GM23338 (cell line): ENCODE data around the gene SLC29A4. TPM values are rescaled to one million over a fixed set of nuclear protein-coding genes. Genes with fewer than 3 reads are reported as not detected.

Source experiments
- ATAC-seq: fragments of 200-7000 bp; cut with Tn5 transposase; 3 replicates; pipeline ENCODE4 v1.9.1; 2020
- DNase-seq: peaks from one replicate; pipeline ENCODE4 v3.0.0-alpha.2; 2015; ENCODE audit warnings: low spot score
- H2AFZ ChIP-seq: fragments of 200-600 bp; sonication (generic); 2 replicates; pipeline ENCODE4 v1.8.0; 2016; ENCODE audit warnings: antibody characterized with exemption, mild to moderate bottlenecking, moderate library complexity
- H3F3A ChIP-seq: fragments of 200-600 bp; sonication (generic); replicated peaks from 2 replicates; pipeline ENCODE4 v1.8.0; 2017; ENCODE audit warnings: antibody characterized with exemption, mixed run types, low read depth
- H3K27ac ChIP-seq: fragments of 200-600 bp; sonication (generic); 2 replicates; pipeline ENCODE4 v1.6.1; 2016; ENCODE audit warnings: low read depth
- H3K27me3 ChIP-seq: fragments of 200-600 bp; sonication (generic); 2 replicates; pipeline ENCODE4 v1.8.0; 2016; ENCODE audit warnings: mild to moderate bottlenecking, mixed run types, moderate library complexity; ENCODE audit not compliant: insufficient read depth
- H3K36me3 ChIP-seq: fragments of 200-600 bp; sonication (generic); 2 replicates; pipeline ENCODE4 v1.8.0; 2016; ENCODE audit warnings: mild to moderate bottlenecking; ENCODE audit not compliant: insufficient read depth
- H3K4me1 ChIP-seq: fragments of 200-600 bp; sonication (generic); 2 replicates; pipeline ENCODE4 v1.8.0; 2016; ENCODE audit warnings: mild to moderate bottlenecking, moderate library complexity; ENCODE audit not compliant: insufficient read depth
- H3K4me2 ChIP-seq: fragments of 200-600 bp; sonication (generic); 2 replicates; pipeline ENCODE4 v1.7.1; 2017; ENCODE audit warnings: mixed run types
- H3K4me3 ChIP-seq: fragments of 200-600 bp; sonication (generic); 2 replicates; pipeline ENCODE4 v1.6.1; 2016; ENCODE audit warnings: mixed run types
- H3K79me2 ChIP-seq: fragments of 200-600 bp; sonication (generic); replicated peaks from 2 replicates; pipeline ENCODE4 v1.8.0; 2017; ENCODE audit warnings: mild to moderate bottlenecking; ENCODE audit not compliant: insufficient read depth
- H3K9me2 ChIP-seq: fragments of 200-600 bp; sonication (generic); 2 replicates; pipeline ENCODE4 v1.8.0; 2017; ENCODE audit not compliant: insufficient read depth
- H4K20me1 ChIP-seq: fragments of 200-600 bp; sonication (generic); replicated peaks from 2 replicates; pipeline ENCODE4 v1.8.0; 2017; ENCODE audit warnings: mild to moderate bottlenecking; ENCODE audit not compliant: insufficient read depth
- H3K27ac Mint-ChIP-seq: 2 replicates; pipeline ENCODE4 v1.8.0; 2020; ENCODE audit warnings: inconsistent platforms, mild to moderate bottlenecking, moderate library complexity, mixed read lengths
- H3K27me3 Mint-ChIP-seq: 3 replicates; pipeline ENCODE4 v1.8.0; 2022; ENCODE audit warnings: low read depth, mild to moderate bottlenecking, moderate library complexity, mixed read lengths, inconsistent platforms; ENCODE audit not compliant: insufficient read depth, poor library complexity
- H3K36me3 Mint-ChIP-seq: 3 replicates; pipeline ENCODE4 v1.8.0; 2021; ENCODE audit warnings: low read depth, mild to moderate bottlenecking, inconsistent platforms, moderate library complexity, mixed read lengths
- H3K4me1 Mint-ChIP-seq: 3 replicates; pipeline ENCODE4 v1.8.0; 2020; ENCODE audit warnings: mild to moderate bottlenecking, inconsistent platforms, mixed read lengths
- H3K4me3 Mint-ChIP-seq: 3 replicates; pipeline ENCODE4 v1.8.0; 2021; ENCODE audit warnings: moderate library complexity, mild to moderate bottlenecking, inconsistent platforms, mixed read lengths
- H3K9me3 Mint-ChIP-seq: 3 replicates; pipeline ENCODE4 v1.8.0; 2020; ENCODE audit warnings: moderate library complexity, mild to moderate bottlenecking, inconsistent platforms, mixed read lengths
- CREB1 ChIP-seq: fragments of 250-450 bp; sonication (Bioruptor Pico); IDR thresholded peaks from 2 replicates; pipeline ENCODE4 v1.5.0; 2020; ENCODE audit warnings: low read depth, mild to moderate bottlenecking, moderate library complexity
- EZH2 ChIP-seq: fragments of 200-600 bp; sonication (generic); IDR thresholded peaks from one replicate; pipeline ENCODE4 v1.8.0; 2017; ENCODE audit warnings: antibody characterized with exemption, mild to moderate bottlenecking, low read depth; ENCODE audit not compliant: unreplicated experiment
- JUNB ChIP-seq: IDR thresholded peaks from one replicate; pipeline ENCODE4 v1.6.1; 2016; ENCODE audit warnings: antibody characterized with exemption; ENCODE audit not compliant: unreplicated experiment
- NANOG ChIP-seq: IDR thresholded peaks from 2 replicates; pipeline ENCODE4 v1.6.1; 2016; ENCODE audit warnings: antibody characterized with exemption, borderline replicate concordance
- POLR2AphosphoS5 ChIP-seq: IDR thresholded peaks from 2 replicates; pipeline ENCODE4 v1.6.1; 2016; ENCODE audit warnings: antibody characterized with exemption, low read depth
- STAT1 ChIP-seq: IDR thresholded peaks from one replicate; pipeline ENCODE4 v1.6.1; 2016; ENCODE audit warnings: antibody characterized with exemption; ENCODE audit not compliant: unreplicated experiment
- ZNF114 ChIP-seq: fragments of 250-450 bp; sonication (Bioruptor Pico); IDR thresholded peaks from 2 replicates; pipeline ENCODE4 v1.5.0; 2020; ENCODE audit warnings: mild to moderate bottlenecking, moderate library complexity
- ZNF331 ChIP-seq: fragments of 250-450 bp; sonication (Bioruptor Pico); IDR thresholded peaks from 2 replicates; pipeline ENCODE4 v1.5.0; 2020; ENCODE audit warnings: low read depth, mild to moderate bottlenecking, moderate library complexity
- polyA plus RNA-seq: library from polyadenylated mRNA; unstranded; fragments of >200 nt; fragmentation: Nextera tagmentation; extraction: Ambion mirVana; gene quantifications from 2 replicates; pipeline ENCODE4 v1.2.1, GENCODE V29; 2016
- total RNA-seq: library from RNA; depleted of rRNA; stranded (reverse); fragments of >200 nt; shearing (Covaris generic); gene quantifications from 2 replicates; pipeline ENCODE4 v1.2.3, GENCODE V29; 2014
- TF ChIP-seq, protein P1 (sequence below): IDR thresholded peaks from 2 replicates; pipeline ENCODE4 v1.6.1; 2016; ENCODE audit warnings: antibody characterized with exemption
- TF ChIP-seq, protein P2 (sequence below): fragments of 250-450 bp; sonication (Bioruptor Pico); IDR thresholded peaks from 2 replicates; pipeline ENCODE4 v1.5.0; 2020; ENCODE audit warnings: mild to moderate bottlenecking, moderate library complexity
- TF ChIP-seq, protein P3 (sequence below): IDR thresholded peaks from one replicate; pipeline ENCODE4 v1.6.1; 2018; ENCODE audit warnings: antibody characterized with exemption; ENCODE audit not compliant: unreplicated experiment
- TF ChIP-seq, protein P4 (sequence below), 2 experiments: fragments of 200-600 bp in 1 of 2; sonication (generic) in 1 of 2; conservative IDR thresholded peaks; 2 replicates each; pipeline versions ENCODE4 v1.5.1 to v1.6.1; 2016 to 2017; ENCODE audit warnings: antibody characterized with exemption in 2 of 2, low read depth in 2 of 2, mild to moderate bottlenecking in 2 of 2, moderate library complexity in 1 of 2

SLC29A4 gene
- total and polyA plus RNA-seq, 2 experiments from 2014 or later = 4.8 to 8.1 TPM

DNA sequence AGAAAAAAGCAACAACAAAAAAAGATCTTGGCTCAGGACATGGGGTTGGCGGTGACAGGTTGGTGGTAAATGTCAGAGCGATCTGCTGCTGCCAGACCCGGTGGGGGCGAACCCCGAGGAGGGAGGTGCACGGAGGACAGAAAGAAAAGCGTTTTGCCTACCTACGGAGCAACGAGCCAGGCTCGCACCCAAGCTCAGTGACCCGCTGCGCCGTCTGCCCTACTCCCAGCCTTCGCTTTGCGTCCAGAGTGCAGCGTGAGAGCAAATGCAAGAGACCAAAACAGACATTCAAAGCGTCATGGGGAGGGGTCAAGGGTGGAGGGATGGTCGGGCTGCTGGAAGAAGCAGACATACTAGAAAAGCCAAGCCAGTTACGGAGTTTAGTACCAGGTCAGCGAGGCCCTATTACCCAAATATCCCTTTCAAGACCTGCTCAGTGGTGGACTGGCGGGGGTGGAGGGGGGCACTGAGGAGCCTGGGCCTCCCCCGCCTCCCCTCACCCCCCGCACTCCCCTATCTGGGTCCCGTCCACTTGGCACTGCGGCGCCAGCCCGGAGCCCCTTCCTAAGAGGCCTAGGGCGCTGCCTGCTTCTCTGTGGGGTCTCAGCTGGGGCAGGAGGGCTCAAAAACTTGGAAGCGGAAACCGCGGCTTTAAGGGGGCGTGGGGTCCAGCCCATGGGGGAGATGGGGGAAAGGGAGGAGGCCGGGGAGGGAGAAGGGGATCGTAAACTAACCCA lies 66.9 kb downstream of the SLC29A4 start:
- H3F3A ChIP-seq = 0 out of 2 replicates have a peak, but pooled peaks cover under 1% of the 10 kb centered on the region
- peak overlapping the region; percentile 72 for H2AFZ ChIP-seq
- no peaks in the 10 kb centered on the region for H3K36me3 ChIP-seq
- H3K27ac ChIP-seq = no peak overlapping the region
- peaks cover 7% of the 10 kb centered on the region; the same call in 2 of the 3 replicates for H3K9me3 Mint-ChIP-seq
- H3K79me2 ChIP-seq = no peaks in the 10 kb centered on the region
- no peaks in the 10 kb centered on the region for H4K20me1 ChIP-seq
- H3K4me3 Mint-ChIP-seq = peak overlapping the region; percentile 82
- H3K4me3 ChIP-seq = peak overlapping the region; percentile 52
- ATAC-seq (peak; percentile 37), DNase-seq (peak; percentile 64)
- peaks cover 7% of the 10 kb centered on the region; the same call in 2 of the 3 replicates for H3K36me3 Mint-ChIP-seq
- peak overlapping the region; percentile 85 for H3K4me2 ChIP-seq
- peaks cover 34% of the 10 kb centered on the region for H3K4me1 Mint-ChIP-seq
- H3K27me3 Mint-ChIP-seq = peaks cover 60% of the 10 kb centered on the region
- no peak overlapping the region for H3K27ac Mint-ChIP-seq
- no peaks in the 10 kb centered on the region for H3K9me2 ChIP-seq
- H3K27me3 ChIP-seq = peaks cover 43% of the 10 kb centered on the region
- peaks cover 29% of the 10 kb centered on the region; the same call in 1 of the 2 replicates for H3K4me1 ChIP-seq
- no peak for TF ChIP-seq JUNB
- TF ChIP-seq, protein P1, sequence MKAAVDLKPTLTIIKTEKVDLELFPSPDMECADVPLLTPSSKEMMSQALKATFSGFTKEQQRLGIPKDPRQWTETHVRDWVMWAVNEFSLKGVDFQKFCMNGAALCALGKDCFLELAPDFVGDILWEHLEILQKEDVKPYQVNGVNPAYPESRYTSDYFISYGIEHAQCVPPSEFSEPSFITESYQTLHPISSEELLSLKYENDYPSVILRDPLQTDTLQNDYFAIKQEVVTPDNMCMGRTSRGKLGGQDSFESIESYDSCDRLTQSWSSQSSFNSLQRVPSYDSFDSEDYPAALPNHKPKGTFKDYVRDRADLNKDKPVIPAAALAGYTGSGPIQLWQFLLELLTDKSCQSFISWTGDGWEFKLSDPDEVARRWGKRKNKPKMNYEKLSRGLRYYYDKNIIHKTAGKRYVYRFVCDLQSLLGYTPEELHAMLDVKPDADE = no peak
- TF ChIP-seq ZNF114 (CRISPR knock-in tag) = no peak
- TF ChIP-seq, protein P2, sequence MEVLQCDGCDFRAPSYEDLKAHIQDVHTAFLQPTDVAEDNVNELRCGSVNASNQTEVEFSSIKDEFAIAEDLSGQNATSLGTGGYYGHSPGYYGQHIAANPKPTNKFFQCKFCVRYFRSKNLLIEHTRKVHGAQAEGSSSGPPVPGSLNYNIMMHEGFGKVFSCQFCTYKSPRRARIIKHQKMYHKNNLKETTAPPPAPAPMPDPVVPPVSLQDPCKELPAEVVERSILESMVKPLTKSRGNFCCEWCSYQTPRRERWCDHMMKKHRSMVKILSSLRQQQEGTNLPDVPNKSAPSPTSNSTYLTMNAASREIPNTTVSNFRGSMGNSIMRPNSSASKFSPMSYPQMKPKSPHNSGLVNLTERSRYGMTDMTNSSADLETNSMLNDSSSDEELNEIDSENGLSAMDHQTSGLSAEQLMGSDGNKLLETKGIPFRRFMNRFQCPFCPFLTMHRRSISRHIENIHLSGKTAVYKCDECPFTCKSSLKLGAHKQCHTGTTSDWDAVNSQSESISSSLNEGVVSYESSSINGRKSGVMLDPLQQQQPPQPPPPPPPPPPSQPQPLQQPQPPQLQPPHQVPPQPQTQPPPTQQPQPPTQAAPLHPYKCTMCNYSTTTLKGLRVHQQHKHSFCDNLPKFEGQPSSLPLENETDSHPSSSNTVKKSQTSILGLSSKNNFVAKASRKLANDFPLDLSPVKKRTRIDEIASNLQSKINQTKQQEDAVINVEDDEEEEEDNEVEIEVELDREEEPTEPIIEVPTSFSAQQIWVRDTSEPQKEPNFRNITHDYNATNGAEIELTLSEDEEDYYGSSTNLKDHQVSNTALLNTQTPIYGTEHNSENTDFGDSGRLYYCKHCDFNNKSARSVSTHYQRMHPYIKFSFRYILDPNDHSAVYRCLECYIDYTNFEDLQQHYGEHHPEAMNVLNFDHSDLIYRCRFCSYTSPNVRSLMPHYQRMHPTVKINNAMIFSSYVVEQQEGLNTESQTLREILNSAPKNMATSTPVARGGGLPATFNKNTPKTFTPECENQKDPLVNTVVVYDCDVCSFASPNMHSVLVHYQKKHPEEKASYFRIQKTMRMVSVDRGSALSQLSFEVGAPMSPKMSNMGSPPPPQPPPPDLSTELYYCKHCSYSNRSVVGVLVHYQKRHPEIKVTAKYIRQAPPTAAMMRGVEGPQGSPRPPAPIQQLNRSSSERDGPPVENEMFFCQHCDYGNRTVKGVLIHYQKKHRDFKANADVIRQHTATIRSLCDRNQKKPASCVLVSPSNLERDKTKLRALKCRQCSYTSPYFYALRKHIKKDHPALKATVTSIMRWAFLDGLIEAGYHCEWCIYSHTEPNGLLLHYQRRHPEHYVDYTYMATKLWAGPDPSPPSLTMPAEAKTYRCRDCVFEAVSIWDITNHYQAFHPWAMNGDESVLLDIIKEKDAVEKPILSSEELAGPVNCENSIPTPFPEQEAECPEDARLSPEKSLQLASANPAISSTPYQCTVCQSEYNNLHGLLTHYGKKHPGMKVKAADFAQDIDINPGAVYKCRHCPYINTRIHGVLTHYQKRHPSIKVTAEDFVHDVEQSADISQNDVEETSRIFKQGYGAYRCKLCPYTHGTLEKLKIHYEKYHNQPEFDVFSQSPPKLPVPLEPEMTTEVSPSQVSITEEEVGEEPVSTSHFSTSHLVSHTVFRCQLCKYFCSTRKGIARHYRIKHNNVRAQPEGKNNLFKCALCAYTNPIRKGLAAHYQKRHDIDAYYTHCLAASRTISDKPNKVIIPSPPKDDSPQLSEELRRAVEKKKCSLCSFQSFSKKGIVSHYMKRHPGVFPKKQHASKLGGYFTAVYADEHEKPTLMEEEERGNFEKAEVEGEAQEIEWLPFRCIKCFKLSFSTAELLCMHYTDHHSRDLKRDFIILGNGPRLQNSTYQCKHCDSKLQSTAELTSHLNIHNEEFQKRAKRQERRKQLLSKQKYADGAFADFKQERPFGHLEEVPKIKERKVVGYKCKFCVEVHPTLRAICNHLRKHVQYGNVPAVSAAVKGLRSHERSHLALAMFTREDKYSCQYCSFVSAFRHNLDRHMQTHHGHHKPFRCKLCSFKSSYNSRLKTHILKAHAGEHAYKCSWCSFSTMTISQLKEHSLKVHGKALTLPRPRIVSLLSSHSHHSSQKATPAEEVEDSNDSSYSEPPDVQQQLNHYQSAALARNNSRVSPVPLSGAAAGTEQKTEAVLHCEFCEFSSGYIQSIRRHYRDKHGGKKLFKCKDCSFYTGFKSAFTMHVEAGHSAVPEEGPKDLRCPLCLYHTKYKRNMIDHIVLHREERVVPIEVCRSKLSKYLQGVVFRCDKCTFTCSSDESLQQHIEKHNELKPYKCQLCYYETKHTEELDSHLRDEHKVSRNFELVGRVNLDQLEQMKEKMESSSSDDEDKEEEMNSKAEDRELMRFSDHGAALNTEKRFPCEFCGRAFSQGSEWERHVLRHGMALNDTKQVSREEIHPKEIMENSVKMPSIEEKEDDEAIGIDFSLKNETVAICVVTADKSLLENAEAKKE (CRISPR knock-in tag) = no peak
- TF ChIP-seq EZH2 = no peak
- TF ChIP-seq, protein P3, sequence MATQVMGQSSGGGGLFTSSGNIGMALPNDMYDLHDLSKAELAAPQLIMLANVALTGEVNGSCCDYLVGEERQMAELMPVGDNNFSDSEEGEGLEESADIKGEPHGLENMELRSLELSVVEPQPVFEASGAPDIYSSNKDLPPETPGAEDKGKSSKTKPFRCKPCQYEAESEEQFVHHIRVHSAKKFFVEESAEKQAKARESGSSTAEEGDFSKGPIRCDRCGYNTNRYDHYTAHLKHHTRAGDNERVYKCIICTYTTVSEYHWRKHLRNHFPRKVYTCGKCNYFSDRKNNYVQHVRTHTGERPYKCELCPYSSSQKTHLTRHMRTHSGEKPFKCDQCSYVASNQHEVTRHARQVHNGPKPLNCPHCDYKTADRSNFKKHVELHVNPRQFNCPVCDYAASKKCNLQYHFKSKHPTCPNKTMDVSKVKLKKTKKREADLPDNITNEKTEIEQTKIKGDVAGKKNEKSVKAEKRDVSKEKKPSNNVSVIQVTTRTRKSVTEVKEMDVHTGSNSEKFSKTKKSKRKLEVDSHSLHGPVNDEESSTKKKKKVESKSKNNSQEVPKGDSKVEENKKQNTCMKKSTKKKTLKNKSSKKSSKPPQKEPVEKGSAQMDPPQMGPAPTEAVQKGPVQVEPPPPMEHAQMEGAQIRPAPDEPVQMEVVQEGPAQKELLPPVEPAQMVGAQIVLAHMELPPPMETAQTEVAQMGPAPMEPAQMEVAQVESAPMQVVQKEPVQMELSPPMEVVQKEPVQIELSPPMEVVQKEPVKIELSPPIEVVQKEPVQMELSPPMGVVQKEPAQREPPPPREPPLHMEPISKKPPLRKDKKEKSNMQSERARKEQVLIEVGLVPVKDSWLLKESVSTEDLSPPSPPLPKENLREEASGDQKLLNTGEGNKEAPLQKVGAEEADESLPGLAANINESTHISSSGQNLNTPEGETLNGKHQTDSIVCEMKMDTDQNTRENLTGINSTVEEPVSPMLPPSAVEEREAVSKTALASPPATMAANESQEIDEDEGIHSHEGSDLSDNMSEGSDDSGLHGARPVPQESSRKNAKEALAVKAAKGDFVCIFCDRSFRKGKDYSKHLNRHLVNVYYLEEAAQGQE = no peak
- TF ChIP-seq STAT1 = no peak
- TF ChIP-seq CREB1 (CRISPR knock-in tag) = no peak
- TF ChIP-seq, protein P4, sequence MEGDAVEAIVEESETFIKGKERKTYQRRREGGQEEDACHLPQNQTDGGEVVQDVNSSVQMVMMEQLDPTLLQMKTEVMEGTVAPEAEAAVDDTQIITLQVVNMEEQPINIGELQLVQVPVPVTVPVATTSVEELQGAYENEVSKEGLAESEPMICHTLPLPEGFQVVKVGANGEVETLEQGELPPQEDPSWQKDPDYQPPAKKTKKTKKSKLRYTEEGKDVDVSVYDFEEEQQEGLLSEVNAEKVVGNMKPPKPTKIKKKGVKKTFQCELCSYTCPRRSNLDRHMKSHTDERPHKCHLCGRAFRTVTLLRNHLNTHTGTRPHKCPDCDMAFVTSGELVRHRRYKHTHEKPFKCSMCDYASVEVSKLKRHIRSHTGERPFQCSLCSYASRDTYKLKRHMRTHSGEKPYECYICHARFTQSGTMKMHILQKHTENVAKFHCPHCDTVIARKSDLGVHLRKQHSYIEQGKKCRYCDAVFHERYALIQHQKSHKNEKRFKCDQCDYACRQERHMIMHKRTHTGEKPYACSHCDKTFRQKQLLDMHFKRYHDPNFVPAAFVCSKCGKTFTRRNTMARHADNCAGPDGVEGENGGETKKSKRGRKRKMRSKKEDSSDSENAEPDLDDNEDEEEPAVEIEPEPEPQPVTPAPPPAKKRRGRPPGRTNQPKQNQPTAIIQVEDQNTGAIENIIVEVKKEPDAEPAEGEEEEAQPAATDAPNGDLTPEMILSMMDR (conservative IDR thresholded peaks at IDR 0.05; ENCODE audit: low read depth in 2 of 2) = no peak
- no peak for TF ChIP-seq POLR2AphosphoS5
- TF ChIP-seq NANOG = no peak
- no peak for TF ChIP-seq ZNF331 (CRISPR knock-in tag)
